C4-2B (cell line): Measurements from ENCODE around the gene FKBP1A.

Experiments used
- H3K27ac ChIP-seq: fragments of 450-650 bp; 2 replicates; pipeline ENCODE4 v1.5.1; 2017
- ZFX ChIP-seq: fragments of 450-650 bp; IDR thresholded peaks from 2 replicates; pipeline ENCODE4 v1.6.1; 2017
- TF ChIP-seq, protein P1 (sequence below): fragments of 450-650 bp; conservative IDR thresholded peaks from 2 replicates; pipeline ENCODE4 v1.5.1; 2017; ENCODE audit warnings: mild to moderate bottlenecking

The FKBP1A gene

DNA sequence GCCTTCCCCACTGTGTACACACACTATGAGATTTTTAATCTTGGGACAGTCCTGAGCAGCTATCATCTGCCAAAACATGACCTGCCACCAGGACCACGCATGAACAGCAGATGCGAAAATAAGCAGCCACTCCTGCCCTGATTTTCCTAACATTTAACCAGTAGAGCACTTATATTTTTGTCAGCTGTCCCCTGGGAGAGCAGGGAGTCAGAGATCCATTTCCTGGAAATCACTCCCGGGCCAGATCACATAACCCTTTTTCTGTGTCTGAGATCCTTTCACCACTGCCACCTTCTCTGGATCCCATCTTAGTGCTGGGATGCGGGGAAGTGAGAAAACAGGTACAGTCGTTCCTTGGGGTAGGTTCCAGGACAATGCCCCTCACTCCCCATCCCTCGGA lies 69.6 kb downstream of the FKBP1A start:
- no peak overlapping the region for H3K27ac ChIP-seq
- TF ChIP-seq ZFX, result no peak
- TF ChIP-seq, protein P1, sequence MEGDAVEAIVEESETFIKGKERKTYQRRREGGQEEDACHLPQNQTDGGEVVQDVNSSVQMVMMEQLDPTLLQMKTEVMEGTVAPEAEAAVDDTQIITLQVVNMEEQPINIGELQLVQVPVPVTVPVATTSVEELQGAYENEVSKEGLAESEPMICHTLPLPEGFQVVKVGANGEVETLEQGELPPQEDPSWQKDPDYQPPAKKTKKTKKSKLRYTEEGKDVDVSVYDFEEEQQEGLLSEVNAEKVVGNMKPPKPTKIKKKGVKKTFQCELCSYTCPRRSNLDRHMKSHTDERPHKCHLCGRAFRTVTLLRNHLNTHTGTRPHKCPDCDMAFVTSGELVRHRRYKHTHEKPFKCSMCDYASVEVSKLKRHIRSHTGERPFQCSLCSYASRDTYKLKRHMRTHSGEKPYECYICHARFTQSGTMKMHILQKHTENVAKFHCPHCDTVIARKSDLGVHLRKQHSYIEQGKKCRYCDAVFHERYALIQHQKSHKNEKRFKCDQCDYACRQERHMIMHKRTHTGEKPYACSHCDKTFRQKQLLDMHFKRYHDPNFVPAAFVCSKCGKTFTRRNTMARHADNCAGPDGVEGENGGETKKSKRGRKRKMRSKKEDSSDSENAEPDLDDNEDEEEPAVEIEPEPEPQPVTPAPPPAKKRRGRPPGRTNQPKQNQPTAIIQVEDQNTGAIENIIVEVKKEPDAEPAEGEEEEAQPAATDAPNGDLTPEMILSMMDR, result no peak

DNA sequence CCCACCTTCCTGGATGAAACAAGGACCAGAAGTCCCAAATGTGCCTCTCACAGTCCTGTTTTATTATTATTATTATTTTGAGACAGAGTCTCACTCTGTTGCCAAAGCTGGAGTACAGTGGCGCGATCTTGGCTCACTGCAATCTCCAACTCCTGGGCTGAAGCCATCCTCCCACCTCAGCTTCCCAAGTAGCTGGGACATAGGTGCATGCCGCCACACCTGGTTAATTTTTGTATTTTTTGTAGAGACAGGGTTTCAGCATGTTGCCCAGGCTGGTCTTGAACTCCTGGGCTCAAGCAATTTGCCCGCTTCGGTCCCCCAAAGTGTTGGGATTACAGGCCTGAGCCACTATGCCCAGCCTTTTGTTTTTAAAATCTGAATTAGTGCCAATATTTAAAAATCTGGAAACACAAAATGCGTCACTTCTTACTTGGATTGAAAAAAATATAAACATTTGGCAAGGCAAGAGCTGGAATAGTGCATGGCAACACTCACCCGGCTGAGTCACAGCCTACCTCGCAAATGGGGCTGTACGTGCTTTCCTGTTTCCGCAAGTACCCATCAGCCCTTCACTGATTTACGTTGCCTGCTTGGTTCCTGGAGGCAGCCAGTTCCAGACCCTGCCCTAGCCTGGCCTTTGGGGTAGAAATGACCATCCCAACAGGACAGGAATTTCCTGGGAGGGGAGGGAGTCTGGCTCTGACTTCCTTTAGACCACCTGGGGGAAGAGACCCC lies 70.2 kb downstream of the FKBP1A start:
- H3K27ac ChIP-seq, result no peak overlapping the region
- TF ChIP-seq, protein P1, result no peak
- TF ChIP-seq ZFX, result no peak

DNA sequence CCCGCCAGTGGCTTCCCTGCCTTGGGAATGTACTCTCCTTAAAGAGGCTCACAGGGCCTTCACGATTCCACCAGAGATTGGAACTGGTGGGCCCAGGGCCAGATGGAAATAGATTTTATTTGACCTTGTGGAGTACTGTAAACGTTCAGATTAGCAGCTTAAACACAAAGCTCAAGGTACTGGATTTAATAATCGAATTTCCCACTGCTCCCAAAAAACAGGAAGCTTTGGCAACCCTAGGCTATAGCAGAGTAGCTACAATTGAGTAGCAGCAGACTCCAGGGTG lies 71.3 kb downstream of the FKBP1A start:
- TF ChIP-seq, protein P1, result no peak
- no peak for TF ChIP-seq ZFX
- no peak overlapping the region for H3K27ac ChIP-seq

DNA sequence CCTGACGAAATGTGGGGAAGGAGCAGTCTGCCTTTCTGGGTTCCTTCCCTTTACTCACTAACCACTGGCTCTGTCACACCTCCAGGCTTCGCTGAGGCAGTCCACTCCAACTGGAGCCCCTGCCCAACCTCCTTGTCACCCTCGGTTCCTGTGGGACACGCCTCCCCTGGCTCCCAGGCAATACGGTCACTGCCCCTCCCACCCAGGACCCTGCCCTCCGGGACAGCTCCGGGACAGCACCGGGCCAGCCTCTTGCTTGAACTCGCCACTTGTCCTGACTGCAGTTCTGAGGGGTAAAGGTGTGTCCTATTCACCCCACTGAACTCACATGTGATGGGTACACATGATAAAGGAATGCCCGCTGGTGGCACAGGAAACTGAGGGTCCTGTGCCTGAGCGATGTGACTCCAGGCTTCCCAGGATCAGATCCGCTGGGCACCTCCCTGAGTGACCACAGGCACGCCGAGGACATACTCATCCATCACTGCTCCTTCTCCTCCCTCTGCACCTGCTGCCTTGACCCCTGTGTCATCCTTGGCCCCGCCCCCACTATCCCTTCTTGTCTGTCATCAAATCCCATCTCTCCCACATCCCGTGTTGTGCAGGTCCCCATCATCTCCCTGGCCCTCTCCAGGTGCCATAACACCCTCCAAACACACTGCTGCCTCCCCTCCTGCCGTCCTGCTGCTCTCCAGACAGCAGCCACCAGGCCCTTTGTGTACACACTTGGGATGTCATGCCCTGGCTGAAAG lies 71.8 kb downstream of the FKBP1A start:
- TF ChIP-seq, protein P1, result no peak
- H3K27ac ChIP-seq, result no peak overlapping the region

DNA sequence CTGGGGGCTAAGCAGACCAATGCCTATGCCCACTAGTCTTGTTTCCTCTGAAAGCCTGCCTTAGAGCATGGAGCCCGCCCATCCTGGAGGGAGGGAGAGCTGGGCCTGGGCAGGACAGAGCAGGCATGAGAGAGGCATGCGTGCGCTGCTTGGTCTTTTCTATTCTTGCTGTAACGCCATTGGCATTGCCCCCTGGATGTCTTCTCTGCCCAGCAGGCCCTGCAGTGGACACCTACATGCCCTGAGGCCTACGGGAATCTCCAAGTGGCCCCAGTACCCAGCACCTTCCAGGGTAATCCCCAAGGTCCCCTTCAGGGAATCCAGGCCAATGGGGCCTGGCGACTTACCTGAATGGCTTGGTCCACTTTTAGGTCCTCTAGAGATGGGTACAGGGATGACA lies 72.8 kb downstream of the FKBP1A start:
- TF ChIP-seq, protein P1, result no peak
- no peak for TF ChIP-seq ZFX
- H3K27ac ChIP-seq, result no peak overlapping the region

DNA sequence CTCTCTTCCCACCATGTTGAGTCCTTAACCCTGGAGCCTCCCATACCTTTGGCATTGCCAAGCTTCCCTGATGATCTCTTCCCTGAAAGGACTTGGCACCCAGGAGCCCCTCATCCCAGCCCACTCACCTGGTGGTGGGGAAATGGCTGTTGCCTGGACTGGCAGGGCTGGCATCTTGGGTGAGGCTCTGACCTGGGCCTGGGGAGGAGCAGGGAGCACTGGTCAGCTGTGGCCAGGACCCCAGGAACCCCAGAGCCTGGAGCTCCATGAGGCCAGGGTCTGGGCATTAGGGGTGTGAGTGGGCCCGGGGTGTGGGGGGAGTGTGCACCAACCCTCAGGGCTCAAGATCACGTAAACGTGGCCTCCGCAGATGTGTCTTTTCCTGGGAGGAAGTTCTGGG lies 73.4 kb downstream of the FKBP1A start:
- TF ChIP-seq, protein P1, result no peak
- TF ChIP-seq ZFX, result no peak
- no peak overlapping the region for H3K27ac ChIP-seq

DNA sequence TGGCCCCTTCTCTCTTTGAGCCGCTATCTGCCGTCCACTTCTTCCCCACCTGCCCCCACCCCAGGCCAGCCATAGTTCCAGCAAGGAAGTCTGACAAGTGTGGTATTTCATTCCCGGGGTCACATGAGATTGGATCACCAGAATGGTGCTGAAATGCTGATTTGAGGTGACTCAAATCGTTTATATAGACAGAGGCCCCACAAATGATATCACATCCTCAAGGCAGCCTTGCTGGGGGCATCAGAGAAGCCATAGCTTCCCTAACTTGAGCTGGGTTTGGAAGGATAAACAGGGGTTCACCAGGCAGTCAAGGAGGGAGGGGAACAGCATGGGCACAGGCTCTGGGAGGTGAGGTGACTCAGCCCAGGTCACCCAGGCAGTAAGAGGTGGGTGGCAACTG lies 73.8 kb downstream of the FKBP1A start:
- no peak overlapping the region for H3K27ac ChIP-seq
- TF ChIP-seq ZFX, result no peak
- TF ChIP-seq, protein P1, result no peak
